Measurements from ENCODE around the gene FARP1.

Gene FARP1

GRCh38 chr13:98476538-98476966 is 333.7 kb downstream of the FARP1 start:
- no peak for TF ChIP-seq CREB1 (IDR thresholded peaks at IDR 0.05; ENCODE audit: low read depth)
- no peak for TF ChIP-seq EP300 (IDR thresholded peaks at IDR 0.05; ENCODE audit: borderline replicate concordance)
- no peak for TF ChIP-seq REST (IDR thresholded peaks at IDR 0.05; ENCODE audit: low read depth)
- no peak for TF ChIP-seq TAF1 (IDR thresholded peaks at IDR 0.05; ENCODE audit: low read depth)
- no peak for TF ChIP-seq TCF12 (IDR thresholded peaks at IDR 0.05; ENCODE audit: low read depth)

- TF ChIP-seq CREB1 (IDR thresholded peaks at IDR 0.05; ENCODE audit: low read depth) (no peak), USF1 (IDR thresholded peaks at IDR 0.05) (no peak), MAX (IDR thresholded peaks at IDR 0.05) (no peak), FOXM1 (IDR thresholded peaks at IDR 0.05; ENCODE audit: borderline replicate concordance, low read depth) (no peak), NFIC (IDR thresholded peaks at IDR 0.05) (no peak), RAD21 (IDR thresholded peaks at IDR 0.05; ENCODE audit: low read depth) (no peak), TAF1 (IDR thresholded peaks at IDR 0.05; ENCODE audit: low read depth) (no peak), EP300 (IDR thresholded peaks at IDR 0.05; ENCODE audit: borderline replicate concordance) (no peak), EGR1 (IDR thresholded peaks at IDR 0.05) (no peak), TCF12 (IDR thresholded peaks at IDR 0.05; ENCODE audit: low read depth) (no peak), YY1 (IDR thresholded peaks at IDR 0.05; ENCODE audit: low read depth) (no peak), CEBPB (IDR thresholded peaks at IDR 0.05) (no peak), REST (IDR thresholded peaks at IDR 0.05; ENCODE audit: low read depth) (no peak), ZBTB7A (IDR thresholded peaks at IDR 0.05; ENCODE audit: low read depth) (no peak)
Measured at GRCh38 chr13:98478189-98479129, 335.6 kb downstream of the FARP1 start.

- TF ChIP-seq NFIC (IDR thresholded peaks at IDR 0.05) (no peak), EP300 (IDR thresholded peaks at IDR 0.05; ENCODE audit: borderline replicate concordance) (no peak), EGR1 (IDR thresholded peaks at IDR 0.05) (no peak)
Measured at GRCh38 chr13:98479496-98480003, 336.7 kb downstream of the FARP1 start.

- no peak for TF ChIP-seq EGR1 (IDR thresholded peaks at IDR 0.05)
Measured at GRCh38 chr13:98480915-98481877, 338.3 kb downstream of the FARP1 start.

GRCh38 chr13:98482476-98483444 is 339.9 kb downstream of the FARP1 start:
- no peak for TF ChIP-seq CEBPB (IDR thresholded peaks at IDR 0.05)
- peak; percentile 43 for TF ChIP-seq RAD21 (IDR thresholded peaks at IDR 0.05; ENCODE audit: low read depth)
- no peak for TF ChIP-seq CREB1 (IDR thresholded peaks at IDR 0.05; ENCODE audit: low read depth)
